OCI-LY3 (cell line): ENCODE results near the gene FAM117A.

Source experiments
- H2AFZ ChIP-seq: fragments of 200-600, 300-600 bp; shearing (Covaris generic); 2 replicates; pipeline ENCODE4 v1.6.0; 2014; ENCODE audit warnings: antibody characterized with exemption, low read depth, low read length
- H3K27ac ChIP-seq: fragments of 200-600, 300-600 bp; sonication (generic); 2 replicates; pipeline ENCODE4 v1.5.1; 2014; ENCODE audit warnings: mild to moderate bottlenecking, low read length, moderate library complexity, mixed read lengths
- H3K27me3 ChIP-seq: fragments of 200-600, 300-600 bp; sonication (generic); 2 replicates; pipeline ENCODE4 v1.6.1; 2014; ENCODE audit warnings: low read depth, low read length, mixed read lengths
- H3K36me3 ChIP-seq: fragments of 200-600, 300-600 bp; sonication (generic); replicated peaks from 2 replicates; pipeline ENCODE3; 2014; ENCODE audit warnings: low read depth, low read length, mixed read lengths
- H3K4me1 ChIP-seq: fragments of 300-600, 200-600 bp; sonication (generic); 2 replicates; pipeline ENCODE4 v1.6.1; 2014; ENCODE audit warnings: low read length, mixed read lengths
- H3K4me2 ChIP-seq: fragments of 200-600, 300-600 bp; sonication (generic); 2 replicates; pipeline ENCODE4 v1.6.1; 2014; ENCODE audit warnings: low read length, mixed read lengths
- H3K4me3 ChIP-seq: fragments of 300-600, 200-600 bp; sonication (generic); 2 replicates; pipeline ENCODE4 v1.5.1; 2014; ENCODE audit warnings: antibody characterized with exemption, mild to moderate bottlenecking, low read length, moderate library complexity
- H3K79me2 ChIP-seq: fragments of 300-600, 200-600 bp; shearing (Covaris generic); 2 replicates; pipeline ENCODE4 v1.6.1; 2014; ENCODE audit warnings: mild to moderate bottlenecking, low read length, mixed read lengths
- H3K9ac ChIP-seq: fragments of 300-600, 200-600 bp; shearing (Covaris generic); 2 replicates; pipeline ENCODE4 v1.6.0; 2014; ENCODE audit warnings: mild to moderate bottlenecking, low read length, moderate library complexity
- H3K9me3 ChIP-seq: fragments of 200-600, 300-600 bp; shearing (Covaris generic); 2 replicates; pipeline ENCODE4 v1.6.1; 2014; ENCODE audit warnings: low read length, mixed read lengths; ENCODE audit not compliant: insufficient read depth
- H4K20me1 ChIP-seq: fragments of 200-600, 300-600 bp; sonication (generic); 2 replicates; pipeline ENCODE4 v1.6.1; 2016; ENCODE audit warnings: low read length, mixed read lengths; ENCODE audit not compliant: insufficient read depth
- EZH2phosphoT487 ChIP-seq: fragments of 200-600 bp; shearing (Covaris generic); IDR thresholded peaks from 2 replicates; pipeline ENCODE4 v1.6.1; 2018; ENCODE audit warnings: antibody characterized with exemption, mixed run types, low read depth
- TF ChIP-seq, protein P1 (sequence below): fragments of 200-600, 300-600 bp; sonication (generic); IDR thresholded peaks from 2 replicates; pipeline ENCODE4 v1.5.1; 2014; ENCODE audit warnings: antibody characterized with exemption, low read length, low read depth

The FAM117A gene

DNA sequence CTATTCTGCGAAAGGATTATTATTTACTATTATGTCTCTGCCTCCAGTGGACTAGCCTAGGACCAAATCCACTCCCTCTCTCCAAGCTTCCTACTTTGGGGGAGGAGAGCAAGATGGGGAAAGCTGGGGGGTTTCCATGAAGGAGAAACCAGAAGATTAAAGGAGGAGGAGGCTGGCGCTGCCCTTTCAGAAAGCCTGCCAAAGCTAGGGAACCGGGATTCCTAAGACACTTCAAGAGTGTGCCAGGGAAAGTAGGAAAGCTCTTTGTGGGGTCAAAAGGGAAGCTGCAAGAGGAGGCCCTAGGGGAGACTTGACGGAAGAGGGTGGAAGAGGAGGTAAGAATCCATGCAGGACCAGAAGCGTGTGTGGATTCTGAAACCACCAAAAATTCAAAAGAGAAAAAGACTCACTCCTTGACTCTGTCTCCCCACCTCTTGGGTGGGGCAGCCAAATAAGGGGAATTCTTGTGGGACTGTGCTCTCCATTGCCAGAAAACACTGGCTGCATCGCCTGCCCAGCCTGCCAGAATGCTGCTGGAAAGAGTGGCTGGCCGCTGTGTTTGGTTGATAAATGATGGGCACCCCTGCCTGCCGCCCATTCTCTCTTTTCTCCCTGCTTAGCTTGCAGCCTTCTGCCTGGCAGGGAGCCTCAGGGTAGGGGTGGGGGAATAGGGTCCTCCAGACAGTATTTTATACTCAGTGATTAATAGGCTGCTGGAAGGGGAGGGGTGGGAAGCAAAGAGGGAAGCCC, 12.8 kb upstream of the FAM117A start:
- no peaks in the 10 kb centered on the region for H4K20me1 ChIP-seq
- H3K9me3 ChIP-seq: no peaks in the 10 kb centered on the region
- no peaks in the 10 kb centered on the region for H3K27me3 ChIP-seq
- H3K9ac ChIP-seq: no peak overlapping the region
- no peak overlapping the region for H2AFZ ChIP-seq
- H3K4me1 ChIP-seq: peaks cover 5% of the 10 kb centered on the region; the same call in 1 of the 2 replicates
- no peaks in the 10 kb centered on the region for H3K36me3 ChIP-seq
- no peak for TF ChIP-seq EZH2phosphoT487
- TF ChIP-seq, protein P1, sequence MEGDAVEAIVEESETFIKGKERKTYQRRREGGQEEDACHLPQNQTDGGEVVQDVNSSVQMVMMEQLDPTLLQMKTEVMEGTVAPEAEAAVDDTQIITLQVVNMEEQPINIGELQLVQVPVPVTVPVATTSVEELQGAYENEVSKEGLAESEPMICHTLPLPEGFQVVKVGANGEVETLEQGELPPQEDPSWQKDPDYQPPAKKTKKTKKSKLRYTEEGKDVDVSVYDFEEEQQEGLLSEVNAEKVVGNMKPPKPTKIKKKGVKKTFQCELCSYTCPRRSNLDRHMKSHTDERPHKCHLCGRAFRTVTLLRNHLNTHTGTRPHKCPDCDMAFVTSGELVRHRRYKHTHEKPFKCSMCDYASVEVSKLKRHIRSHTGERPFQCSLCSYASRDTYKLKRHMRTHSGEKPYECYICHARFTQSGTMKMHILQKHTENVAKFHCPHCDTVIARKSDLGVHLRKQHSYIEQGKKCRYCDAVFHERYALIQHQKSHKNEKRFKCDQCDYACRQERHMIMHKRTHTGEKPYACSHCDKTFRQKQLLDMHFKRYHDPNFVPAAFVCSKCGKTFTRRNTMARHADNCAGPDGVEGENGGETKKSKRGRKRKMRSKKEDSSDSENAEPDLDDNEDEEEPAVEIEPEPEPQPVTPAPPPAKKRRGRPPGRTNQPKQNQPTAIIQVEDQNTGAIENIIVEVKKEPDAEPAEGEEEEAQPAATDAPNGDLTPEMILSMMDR: no peak
- no peaks in the 10 kb centered on the region for H3K79me2 ChIP-seq
- H3K27ac ChIP-seq: no peak overlapping the region
- H3K4me2 ChIP-seq: no peak overlapping the region
- H3K4me3 ChIP-seq: no peak overlapping the region

DNA sequence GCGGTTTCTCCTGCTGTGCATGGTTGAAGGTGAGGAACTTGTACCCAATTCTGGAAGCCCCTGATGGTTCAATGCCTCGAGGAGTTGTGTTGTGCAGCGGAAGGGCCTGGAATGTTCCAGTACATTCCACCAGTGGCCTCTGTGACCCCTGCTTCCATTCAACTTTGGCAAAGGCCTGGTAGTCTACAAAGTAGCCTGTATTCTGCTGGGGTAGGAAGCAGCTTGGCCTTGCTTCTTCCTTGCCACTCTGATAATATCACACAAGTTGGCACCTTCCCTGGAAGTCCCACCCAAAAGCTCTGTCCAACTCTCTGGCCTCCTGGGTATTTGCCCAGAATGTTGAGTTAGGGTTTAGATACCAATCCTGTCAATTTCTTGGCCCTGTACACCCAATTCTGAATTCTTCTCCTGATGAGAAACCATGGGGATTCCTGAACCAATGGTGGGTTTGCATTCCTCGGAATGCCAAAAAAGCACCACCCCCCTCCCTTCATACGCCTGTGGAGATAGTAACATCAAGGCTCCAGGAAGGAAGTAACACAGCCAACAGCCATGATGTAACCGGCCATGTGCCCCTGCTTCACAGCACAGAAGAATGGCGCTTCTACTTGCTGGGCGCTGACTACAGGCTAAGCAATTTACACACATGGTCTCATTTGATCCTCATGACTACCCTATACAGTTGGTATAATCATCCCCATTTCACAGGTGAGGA, 11.8 kb upstream of the FAM117A start:
- H3K36me3 ChIP-seq: no peaks in the 10 kb centered on the region
- H3K4me3 ChIP-seq: no peak overlapping the region
- H3K4me1 ChIP-seq: peaks cover 5% of the 10 kb centered on the region; the same call in 1 of the 2 replicates
- no peak overlapping the region for H3K27ac ChIP-seq
- H4K20me1 ChIP-seq: no peaks in the 10 kb centered on the region
- no peaks in the 10 kb centered on the region for H3K9me3 ChIP-seq
- TF ChIP-seq, protein P1: no peak
- TF ChIP-seq EZH2phosphoT487: no peak
- no peaks in the 10 kb centered on the region for H3K27me3 ChIP-seq
- H3K4me2 ChIP-seq: no peak overlapping the region
- no peak overlapping the region for H2AFZ ChIP-seq
- H3K79me2 ChIP-seq: no peaks in the 10 kb centered on the region
- no peak overlapping the region for H3K9ac ChIP-seq

DNA sequence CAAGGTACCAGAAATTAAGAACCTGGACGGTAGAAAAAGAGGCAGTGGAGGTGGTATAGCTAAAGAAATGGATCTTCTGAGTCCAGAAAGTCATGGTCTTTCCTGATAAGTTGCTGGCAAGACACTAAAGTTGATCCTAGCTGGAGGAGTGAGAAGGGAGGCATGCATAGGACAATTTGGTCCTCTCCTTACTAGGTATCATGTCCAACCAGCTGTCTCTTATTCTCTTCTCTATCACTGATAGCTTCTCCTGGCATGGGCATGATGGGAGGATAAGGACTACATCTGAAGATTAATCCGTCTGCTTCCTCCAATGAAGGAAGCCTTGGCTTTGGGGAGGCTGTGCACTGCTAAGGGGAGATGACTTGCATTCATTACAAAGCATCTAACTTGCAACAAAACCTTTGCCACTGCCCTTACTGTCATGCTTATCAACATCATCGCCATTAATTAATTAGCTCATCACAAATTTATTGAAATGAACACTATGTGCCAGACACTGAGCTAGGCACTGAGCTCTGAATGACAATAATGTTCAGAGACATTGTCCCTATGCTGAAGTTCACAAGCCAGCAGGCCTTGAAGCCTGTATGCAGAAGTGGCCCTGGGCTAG, 3.1 kb upstream of the FAM117A start:
- Histone ChIP-seq H3K36me3 (no peaks in the 10 kb centered on the region), H3K4me1 (peaks cover 12% of the 10 kb centered on the region), H3K9me3 (no peaks in the 10 kb centered on the region), H3K27me3 (peaks cover 17% of the 10 kb centered on the region), H3K4me3 (no peak overlapping the region), H3K79me2 (0 out of 2 replicates have a peak, but pooled peaks cover 3% of the 10 kb centered on the region), H3K4me2 (no peak overlapping the region), H3K9ac (no peak overlapping the region), H2AFZ (no peak overlapping the region), H4K20me1 (0 out of 2 replicates have a peak, but pooled peaks cover 2% of the 10 kb centered on the region), H3K27ac (no peak overlapping the region)
- TF ChIP-seq, protein P1: no peak
- TF ChIP-seq EZH2phosphoT487: no peak
